ENCODE measurements around the gene CLNK. TPM values are rescaled to one million over a fixed set of nuclear protein-coding genes. Genes with fewer than 3 reads are reported as not detected.

CLNK gene
- total and polyA plus RNA-seq, 2 donors (not counting 1 experiment from before 2014, with no cell fraction given), result 0.57 to 0.75 TPM

DNA sequence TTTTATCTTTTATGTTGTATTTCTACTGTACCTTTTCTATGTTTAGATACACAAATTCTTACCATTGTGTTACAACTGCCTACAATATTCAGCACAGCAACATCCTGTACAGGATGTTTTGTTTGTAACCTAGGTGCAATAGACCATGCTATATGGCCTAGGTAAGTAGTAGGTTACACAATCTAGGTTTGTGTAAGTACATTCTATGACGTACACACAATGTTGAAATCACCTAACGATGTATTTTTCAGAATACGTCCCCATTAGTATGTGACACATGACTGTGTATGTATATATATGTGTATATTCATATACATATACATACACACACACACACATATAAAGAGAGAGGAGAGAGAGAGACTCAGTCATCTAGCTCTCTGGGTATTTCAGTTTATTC lies 103.5 kb downstream of the CLNK start:
- POLR2A ChIA-PET, result no interaction called here
- Histone ChIP-seq H3K9me3 (ENCODE audit: control extremely low read depth in 1 of 3, control insufficient read depth in 2 of 3, insufficient read depth in 1 of 3, low read length in 2 of 3) (no peaks in the 10 kb centered on the region), H3K36me3 (replicated peaks in 1 of 2; ENCODE audit: control extremely low read depth in 1 of 2, control insufficient read depth in 1 of 2, extremely low read depth in 1 of 2, insufficient read depth in 2 of 2, low read length in 1 of 2) (no peaks in the 10 kb centered on the region), H3K27ac (ENCODE audit: low read length in 2 of 2) (no peak overlapping the region), H4K20me1 (ENCODE audit: control insufficient read depth, insufficient read depth, low read length, poor library complexity, severe bottlenecking) (no peaks in the 10 kb centered on the region), H3K4me1 (ENCODE audit: control insufficient read depth in 2 of 2, insufficient read depth in 2 of 2, low read length in 2 of 2) (peaks cover 16 to 32% of the 10 kb centered on the region in 2 donors), H3K9ac (ENCODE audit: low read length) (no peak overlapping the region), H3K4me3 (ENCODE audit: control extremely low read depth in 1 of 5, extremely low read depth in 1 of 5, insufficient read depth in 1 of 5, low read depth in 2 of 5, low read length in 4 of 5) (no peak overlapping the region), H3K27me3 (replicated peaks in 1 of 4; ENCODE audit: control extremely low read depth in 1 of 4, control insufficient read depth in 3 of 4, insufficient read depth in 4 of 4, low read length in 3 of 4) (no peaks in the 10 kb centered on the region), H3K79me2 (ENCODE audit: control insufficient read depth, insufficient read depth, low read length) (no peaks in the 10 kb centered on the region), H3K4me2 (replicated peaks; ENCODE audit: low read depth, low read length, poor library complexity, severe bottlenecking) (no peak overlapping the region), H2AFZ (ENCODE audit: insufficient read depth, low read depth, low read length, poor library complexity, severe bottlenecking) (no peak overlapping the region)
- H3K27me3 Mint-ChIP-seq, result no peaks in the 10 kb centered on the region
- DNase-seq (no peak), ATAC-seq (ENCODE audit: low read depth) (no peak)
- H3K4me1 Mint-ChIP-seq, result peaks cover 41% of the 10 kb centered on the region
- no peak overlapping the region for H3K4me3 Mint-ChIP-seq
- H3K27ac Mint-ChIP-seq, result no peak overlapping the region
- TF ChIP-seq EZH2 (IDR thresholded peaks at IDR 0.05; ENCODE audit: borderline replicate concordance, insufficient read depth, low read depth, low read length, poor library complexity, severe bottlenecking), result no peak
- TF ChIP-seq, protein P1, sequence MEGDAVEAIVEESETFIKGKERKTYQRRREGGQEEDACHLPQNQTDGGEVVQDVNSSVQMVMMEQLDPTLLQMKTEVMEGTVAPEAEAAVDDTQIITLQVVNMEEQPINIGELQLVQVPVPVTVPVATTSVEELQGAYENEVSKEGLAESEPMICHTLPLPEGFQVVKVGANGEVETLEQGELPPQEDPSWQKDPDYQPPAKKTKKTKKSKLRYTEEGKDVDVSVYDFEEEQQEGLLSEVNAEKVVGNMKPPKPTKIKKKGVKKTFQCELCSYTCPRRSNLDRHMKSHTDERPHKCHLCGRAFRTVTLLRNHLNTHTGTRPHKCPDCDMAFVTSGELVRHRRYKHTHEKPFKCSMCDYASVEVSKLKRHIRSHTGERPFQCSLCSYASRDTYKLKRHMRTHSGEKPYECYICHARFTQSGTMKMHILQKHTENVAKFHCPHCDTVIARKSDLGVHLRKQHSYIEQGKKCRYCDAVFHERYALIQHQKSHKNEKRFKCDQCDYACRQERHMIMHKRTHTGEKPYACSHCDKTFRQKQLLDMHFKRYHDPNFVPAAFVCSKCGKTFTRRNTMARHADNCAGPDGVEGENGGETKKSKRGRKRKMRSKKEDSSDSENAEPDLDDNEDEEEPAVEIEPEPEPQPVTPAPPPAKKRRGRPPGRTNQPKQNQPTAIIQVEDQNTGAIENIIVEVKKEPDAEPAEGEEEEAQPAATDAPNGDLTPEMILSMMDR (IDR thresholded peaks at IDR 0.05), result no peak
- no CpG with 5 or more reads among the region's 3 CpGs for WGBS (ENCODE audit: insufficient coverage)
- CTCF ChIA-PET, result interaction anchor here (0.6 to 3.3 kb wide), 16 partner anchors 9 to 1348 kb away, joined by 3 to 41 read pairs (median 4); partner anchors contain the start of gene HS3ST1
- no peaks in the 10 kb centered on the region for H3K9me3 Mint-ChIP-seq (ENCODE audit: insufficient read depth)
- intact Hi-C loops (cut with micrococcal nuclease), result loop anchor here (10.0 kb wide), 3 partner anchors 144 to 1044 kb away; no protein-coding TSS in a partner anchor

DNA sequence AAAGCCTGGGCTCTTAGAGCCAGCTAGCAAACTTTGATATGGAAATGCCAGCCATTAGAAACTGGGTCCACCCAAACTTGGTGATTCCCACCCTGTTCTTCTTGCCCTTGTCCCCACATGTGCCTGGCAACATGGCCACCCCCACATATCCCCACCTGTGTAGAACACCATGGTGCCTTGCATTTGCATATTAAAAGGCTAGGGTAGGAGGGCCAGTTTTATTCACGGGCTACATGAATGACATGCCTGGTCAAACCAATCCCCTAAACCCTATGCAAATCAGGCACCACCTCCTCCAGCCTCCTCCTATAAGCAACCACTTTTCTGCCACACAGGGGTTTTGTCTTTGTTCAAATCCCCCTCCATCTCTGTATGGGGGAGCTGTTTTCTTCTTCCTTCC lies 104.9 kb downstream of the CLNK start:
- H3K79me2 ChIP-seq (ENCODE audit: control insufficient read depth, insufficient read depth, low read length), result no peaks in the 10 kb centered on the region
- no peak overlapping the region for H3K9ac ChIP-seq (ENCODE audit: low read length)
- H3K27ac ChIP-seq (ENCODE audit: low read length in 2 of 2), result no peak overlapping the region
- H3K4me1 ChIP-seq (ENCODE audit: control insufficient read depth in 2 of 2, insufficient read depth in 2 of 2, low read length in 2 of 2), result peaks cover 16 to 33% of the 10 kb centered on the region in 2 donors
- Mint-ChIP-seq H3K27ac (no peak overlapping the region), H3K9me3 (ENCODE audit: insufficient read depth) (no peaks in the 10 kb centered on the region), H3K4me1 (peaks cover 41% of the 10 kb centered on the region), H3K27me3 (peaks cover 5% of the 10 kb centered on the region), H3K4me3 (no peak overlapping the region)
- CTCF ChIA-PET, result no interaction called here
- H3K4me3 ChIP-seq (ENCODE audit: control extremely low read depth in 1 of 5, extremely low read depth in 1 of 5, insufficient read depth in 1 of 5, low read depth in 2 of 5, low read length in 4 of 5), result no peak overlapping the region
- no peak overlapping the region for H2AFZ ChIP-seq (ENCODE audit: insufficient read depth, low read depth, low read length, poor library complexity, severe bottlenecking)
- no CpG with 5 or more reads among the region's 1 CpG for WGBS (ENCODE audit: insufficient coverage)
- no peak for TF ChIP-seq EZH2 (IDR thresholded peaks at IDR 0.05; ENCODE audit: borderline replicate concordance, insufficient read depth, low read depth, low read length, poor library complexity, severe bottlenecking)
- TF ChIP-seq, protein P1 (IDR thresholded peaks at IDR 0.05), result no peak
- H3K4me2 ChIP-seq (replicated peaks; ENCODE audit: low read depth, low read length, poor library complexity, severe bottlenecking), result no peak overlapping the region
- intact Hi-C loops (cut with micrococcal nuclease), result loop anchor here (10.0 kb wide), 3 partner anchors 145 to 1045 kb away; no protein-coding TSS in a partner anchor
- no peak for DNase-seq
- no peaks in the 10 kb centered on the region for H3K9me3 ChIP-seq (ENCODE audit: control extremely low read depth in 1 of 3, control insufficient read depth in 2 of 3, insufficient read depth in 1 of 3, low read length in 2 of 3)
- ATAC-seq (ENCODE audit: low read depth), result no peak
- H3K36me3 ChIP-seq (replicated peaks in 1 of 2; ENCODE audit: control extremely low read depth in 1 of 2, control insufficient read depth in 1 of 2, extremely low read depth in 1 of 2, insufficient read depth in 2 of 2, low read length in 1 of 2), result no peaks in the 10 kb centered on the region
- no peaks in the 10 kb centered on the region for H4K20me1 ChIP-seq (ENCODE audit: control insufficient read depth, insufficient read depth, low read length, poor library complexity, severe bottlenecking)
- POLR2A ChIA-PET, result no interaction called here
- H3K27me3 ChIP-seq (replicated peaks in 1 of 4; ENCODE audit: control extremely low read depth in 1 of 4, control insufficient read depth in 3 of 4, insufficient read depth in 4 of 4, low read length in 3 of 4), result no peaks in the 10 kb centered on the region

Data from B cell (primary cell).